Esophagus squamous epithelium (tissue), 4 donors: ENCODE measurements around the gene TMEM141.

Experiments
- POLR2A ChIP-seq, 4 donors: fragments of 450-650 bp; IDR thresholded peaks; one replicate each; pipeline ENCODE4 v1.6.1; 2017; ENCODE audit warnings: antibody characterized with exemption in 4 of 4, mild to moderate bottlenecking in 4 of 4, moderate library complexity in 3 of 4
- TF ChIP-seq, protein P1 (sequence below), 6 experiments: fragments of 450-650 bp in 4 of 6; fragments of 200-600 bp in 2 of 6; sonication (generic) in 2 of 6; IDR thresholded peaks; one replicate each; pipeline ENCODE4 v1.5.1; 2016 to 2019; ENCODE audit warnings: antibody characterized with exemption in 6 of 6, mild to moderate bottlenecking in 4 of 6, moderate library complexity in 4 of 6

DNA sequence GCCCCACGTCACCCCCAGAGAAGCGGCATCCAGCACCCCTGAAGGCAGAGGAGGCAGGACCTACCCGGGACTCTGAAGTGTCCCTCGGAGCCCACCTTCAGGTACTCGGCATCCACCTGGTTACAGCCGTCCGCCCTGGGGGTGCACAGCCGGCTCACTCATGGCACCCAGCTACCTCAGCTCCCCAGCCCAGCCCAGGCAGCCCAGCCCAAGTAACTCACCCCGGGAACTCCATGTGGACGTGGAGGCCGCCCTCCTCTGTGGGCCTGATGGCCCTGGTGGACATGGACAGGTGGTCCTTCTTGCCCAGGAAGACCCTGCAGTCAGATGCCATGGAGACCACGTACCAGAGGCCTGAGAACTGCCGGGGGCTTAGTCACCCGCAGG is 27.5 kb upstream of the TMEM141 start:
- TF ChIP-seq, protein P1, sequence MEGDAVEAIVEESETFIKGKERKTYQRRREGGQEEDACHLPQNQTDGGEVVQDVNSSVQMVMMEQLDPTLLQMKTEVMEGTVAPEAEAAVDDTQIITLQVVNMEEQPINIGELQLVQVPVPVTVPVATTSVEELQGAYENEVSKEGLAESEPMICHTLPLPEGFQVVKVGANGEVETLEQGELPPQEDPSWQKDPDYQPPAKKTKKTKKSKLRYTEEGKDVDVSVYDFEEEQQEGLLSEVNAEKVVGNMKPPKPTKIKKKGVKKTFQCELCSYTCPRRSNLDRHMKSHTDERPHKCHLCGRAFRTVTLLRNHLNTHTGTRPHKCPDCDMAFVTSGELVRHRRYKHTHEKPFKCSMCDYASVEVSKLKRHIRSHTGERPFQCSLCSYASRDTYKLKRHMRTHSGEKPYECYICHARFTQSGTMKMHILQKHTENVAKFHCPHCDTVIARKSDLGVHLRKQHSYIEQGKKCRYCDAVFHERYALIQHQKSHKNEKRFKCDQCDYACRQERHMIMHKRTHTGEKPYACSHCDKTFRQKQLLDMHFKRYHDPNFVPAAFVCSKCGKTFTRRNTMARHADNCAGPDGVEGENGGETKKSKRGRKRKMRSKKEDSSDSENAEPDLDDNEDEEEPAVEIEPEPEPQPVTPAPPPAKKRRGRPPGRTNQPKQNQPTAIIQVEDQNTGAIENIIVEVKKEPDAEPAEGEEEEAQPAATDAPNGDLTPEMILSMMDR (IDR thresholded peaks at IDR 0.05) = no peak
- TF ChIP-seq POLR2A (IDR thresholded peaks at IDR 0.05) = no peak
